C4-2B (cell line): ENCODE measurements around the gene ACER3.

Source experiments
- ZFX ChIP-seq: fragments of 450-650 bp; IDR thresholded peaks from 2 replicates; pipeline ENCODE4 v1.6.1; 2017
- TF ChIP-seq, protein P1 (sequence below): fragments of 450-650 bp; conservative IDR thresholded peaks from 2 replicates; pipeline ENCODE4 v1.5.1; 2017; ENCODE audit warnings: mild to moderate bottlenecking

DNA sequence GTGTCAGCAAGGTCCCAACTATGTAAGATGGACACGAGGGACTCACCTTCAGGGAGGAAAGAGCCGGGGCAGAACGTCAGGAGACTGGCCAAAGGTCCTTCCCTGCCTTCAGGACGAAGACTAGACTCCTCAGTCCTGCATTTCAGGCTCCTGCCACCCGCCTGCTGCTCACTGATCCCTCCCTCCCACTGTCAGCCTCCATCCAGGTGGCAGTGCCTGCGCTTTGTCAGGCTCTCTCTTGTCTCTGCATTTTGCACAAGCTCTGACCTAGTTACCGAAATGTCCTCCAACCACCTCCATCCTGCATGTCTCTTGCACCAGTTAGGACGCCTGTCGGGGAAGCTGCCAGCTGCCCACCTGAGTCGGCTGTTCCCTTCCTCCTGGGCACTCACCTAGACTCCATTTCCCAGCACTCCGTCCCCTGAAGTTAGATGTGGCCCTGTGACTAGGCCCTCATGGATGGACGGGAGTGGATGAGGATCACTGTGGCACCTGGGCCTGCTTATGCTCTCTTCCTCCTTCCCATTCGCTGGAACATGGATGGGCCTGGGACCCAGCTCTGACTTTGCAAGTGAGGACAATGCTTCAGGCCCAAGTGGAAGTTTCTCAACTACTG is 181.5 kb downstream of the ACER3 start:
- TF ChIP-seq, protein P1, sequence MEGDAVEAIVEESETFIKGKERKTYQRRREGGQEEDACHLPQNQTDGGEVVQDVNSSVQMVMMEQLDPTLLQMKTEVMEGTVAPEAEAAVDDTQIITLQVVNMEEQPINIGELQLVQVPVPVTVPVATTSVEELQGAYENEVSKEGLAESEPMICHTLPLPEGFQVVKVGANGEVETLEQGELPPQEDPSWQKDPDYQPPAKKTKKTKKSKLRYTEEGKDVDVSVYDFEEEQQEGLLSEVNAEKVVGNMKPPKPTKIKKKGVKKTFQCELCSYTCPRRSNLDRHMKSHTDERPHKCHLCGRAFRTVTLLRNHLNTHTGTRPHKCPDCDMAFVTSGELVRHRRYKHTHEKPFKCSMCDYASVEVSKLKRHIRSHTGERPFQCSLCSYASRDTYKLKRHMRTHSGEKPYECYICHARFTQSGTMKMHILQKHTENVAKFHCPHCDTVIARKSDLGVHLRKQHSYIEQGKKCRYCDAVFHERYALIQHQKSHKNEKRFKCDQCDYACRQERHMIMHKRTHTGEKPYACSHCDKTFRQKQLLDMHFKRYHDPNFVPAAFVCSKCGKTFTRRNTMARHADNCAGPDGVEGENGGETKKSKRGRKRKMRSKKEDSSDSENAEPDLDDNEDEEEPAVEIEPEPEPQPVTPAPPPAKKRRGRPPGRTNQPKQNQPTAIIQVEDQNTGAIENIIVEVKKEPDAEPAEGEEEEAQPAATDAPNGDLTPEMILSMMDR: no peak
- no peak for TF ChIP-seq ZFX
